ENCODE results near the gene TSPAN9. TPM values are rescaled to one million over a fixed set of nuclear protein-coding genes. Genes with fewer than 3 reads are reported as not detected.

The TSPAN9 gene
- total RNA-seq, 4 donors from 2014 or later = 15.7 to 32.6 (median 26.2) TPM

- no peaks in the 10 kb centered on the region for H3K4me1 ChIP-seq
- no peak overlapping the region for H3K27ac ChIP-seq
- no peaks in the 10 kb centered on the region for H3K27me3 ChIP-seq
- no peak for DNase-seq (ENCODE audit: low spot score in 2 of 2)
- H3K9me3 ChIP-seq = no peaks in the 10 kb centered on the region
- no peaks in the 10 kb centered on the region for H3K36me3 ChIP-seq
- no peak overlapping the region for H3K4me3 ChIP-seq
- WGBS, 2 donors = 61 to 88% methylated on average over 4 to 12 of the region's 12 CpGs
- TF ChIP-seq EP300 (IDR thresholded peaks at IDR 0.05) = no peak
- TF ChIP-seq CTCF (IDR thresholded peaks at IDR 0.05) = no peak
- no peak for TF ChIP-seq POLR2A (IDR thresholded peaks at IDR 0.05)
Measured at GRCh38 chr12:3323002-3323685, 246.0 kb downstream of the TSPAN9 start.

GRCh38 chr12:3325736-3326135 is 248.6 kb downstream of the TSPAN9 start:
- H3K9me3 ChIP-seq = no peaks in the 10 kb centered on the region
- no peaks in the 10 kb centered on the region for H3K4me1 ChIP-seq
- H3K27me3 ChIP-seq = no peaks in the 10 kb centered on the region
- no peak for TF ChIP-seq EP300 (IDR thresholded peaks at IDR 0.05)
- no peak for TF ChIP-seq POLR2A (IDR thresholded peaks at IDR 0.05)
- TF ChIP-seq CTCF (IDR thresholded peaks at IDR 0.05) = no peak
- H3K4me3 ChIP-seq = no peak overlapping the region
- no peaks in the 10 kb centered on the region for H3K36me3 ChIP-seq
- no peak overlapping the region for H3K27ac ChIP-seq
- no peak for DNase-seq (ENCODE audit: low spot score in 2 of 2)

GRCh38 chr12:3326156-3326849 is 249.1 kb downstream of the TSPAN9 start:
- WGBS, 2 donors = 58 to 66% methylated on average over 14 to 15 of the region's 15 CpGs

GRCh38 chr12:3326850-3327780 is 249.9 kb downstream of the TSPAN9 start:
- H3K4me1 ChIP-seq = no peaks in the 10 kb centered on the region
- no peak for DNase-seq (ENCODE audit: low spot score in 2 of 2)
- no peaks in the 10 kb centered on the region for H3K36me3 ChIP-seq
- WGBS, 2 donors = 72 to 81% methylated on average over 17 of the region's 17 CpGs
- no peak for TF ChIP-seq EP300 (IDR thresholded peaks at IDR 0.05)
- no peak for TF ChIP-seq POLR2A (IDR thresholded peaks at IDR 0.05)
- TF ChIP-seq CTCF (IDR thresholded peaks at IDR 0.05) = no peak
- no peak overlapping the region for H3K27ac ChIP-seq
- H3K27me3 ChIP-seq = no peaks in the 10 kb centered on the region
- H3K4me3 ChIP-seq = no peak overlapping the region
- no peaks in the 10 kb centered on the region for H3K9me3 ChIP-seq

More at GRCh38 chr12:3326156-3326849, 249.1 kb downstream of the TSPAN9 start:
- Histone ChIP-seq H3K27me3 (no peaks in the 10 kb centered on the region), H3K36me3 (no peaks in the 10 kb centered on the region), H3K4me3 (no peak overlapping the region), H3K4me1 (no peaks in the 10 kb centered on the region), H3K9me3 (no peaks in the 10 kb centered on the region), H3K27ac (no peak overlapping the region)
- TF ChIP-seq POLR2A (IDR thresholded peaks at IDR 0.05) = no peak
- DNase-seq (ENCODE audit: low spot score in 2 of 2) = no peak

GRCh38 chr12:3328081-3328480 is 250.9 kb downstream of the TSPAN9 start:
- no peaks in the 10 kb centered on the region for H3K9me3 ChIP-seq
- TF ChIP-seq POLR2A (IDR thresholded peaks at IDR 0.05) (no peak), CTCF (IDR thresholded peaks at IDR 0.05) (no peak), EP300 (IDR thresholded peaks at IDR 0.05) (no peak)
- DNase-seq (ENCODE audit: low spot score in 2 of 2) = no peak
- no peaks in the 10 kb centered on the region for H3K27me3 ChIP-seq
- no peaks in the 10 kb centered on the region for H3K36me3 ChIP-seq
- H3K27ac ChIP-seq = no peak overlapping the region
- no peak overlapping the region for H3K4me3 ChIP-seq
- no peaks in the 10 kb centered on the region for H3K4me1 ChIP-seq
- 64 to 90% methylated on average over 4 of the region's 4 CpGs for WGBS, 2 donors

Data from tibial nerve (tissue), 4 donors.